Neutrophil (primary cell): ENCODE measurements around the gene PANK3.
"Not testable (repeated sequence)": the region's sequence is repeated elsewhere in the genome, so short reads cannot be mapped to it uniquely, and the experiment has no call there.

Experiments
- H3K27ac ChIP-seq: fragments of 200-600 bp; sonication (generic); 2 replicates; pipeline ENCODE4 v1.5.1; 2016; ENCODE audit warnings: mild to moderate bottlenecking, moderate library complexity
- H3K27me3 ChIP-seq: fragments of 200-600 bp; sonication (generic); 2 replicates; pipeline ENCODE4 v1.6.0; 2016; ENCODE audit warnings: mild to moderate bottlenecking
- H3K36me3 ChIP-seq: fragments of 200-600 bp; sonication (generic); 2 replicates; pipeline ENCODE4 v1.5.1; 2017
- H3K4me1 ChIP-seq, 2 experiments: fragments of 200-600 bp in 1 of 2; sonication (generic) in 1 of 2; 1 replicate in 1 of 2; 2 replicates in 1 of 2; pipeline versions ENCODE4 v1.5.1 to v1.6.1; 2013 to 2016; ENCODE audit warnings: low read depth in 1 of 2, low read length in 1 of 2, mild to moderate bottlenecking in 1 of 2, moderate library complexity in 1 of 2; ENCODE audit not compliant: control insufficient read depth in 1 of 2, insufficient read depth in 1 of 2
- H3K4me3 ChIP-seq, 2 experiments: fragments of 200-600 bp in 1 of 2; sonication (generic) in 1 of 2; 1 replicate in 1 of 2; 2 replicates in 1 of 2; pipeline ENCODE4 v1.5.1; 2013 to 2016; ENCODE audit warnings: low read depth in 1 of 2, low read length in 1 of 2, mild to moderate bottlenecking in 1 of 2, moderate library complexity in 1 of 2
- H3K9me3 ChIP-seq: fragments of 200-600 bp; sonication (generic); 2 replicates; pipeline ENCODE4 v1.5.1; 2016
- TF ChIP-seq, protein P1 (sequence below): fragments of 200-600 bp; sonication (generic); IDR thresholded peaks from 2 replicates; pipeline ENCODE4 v1.5.1; 2016; ENCODE audit warnings: antibody characterized with exemption

PANK3 gene

DNA sequence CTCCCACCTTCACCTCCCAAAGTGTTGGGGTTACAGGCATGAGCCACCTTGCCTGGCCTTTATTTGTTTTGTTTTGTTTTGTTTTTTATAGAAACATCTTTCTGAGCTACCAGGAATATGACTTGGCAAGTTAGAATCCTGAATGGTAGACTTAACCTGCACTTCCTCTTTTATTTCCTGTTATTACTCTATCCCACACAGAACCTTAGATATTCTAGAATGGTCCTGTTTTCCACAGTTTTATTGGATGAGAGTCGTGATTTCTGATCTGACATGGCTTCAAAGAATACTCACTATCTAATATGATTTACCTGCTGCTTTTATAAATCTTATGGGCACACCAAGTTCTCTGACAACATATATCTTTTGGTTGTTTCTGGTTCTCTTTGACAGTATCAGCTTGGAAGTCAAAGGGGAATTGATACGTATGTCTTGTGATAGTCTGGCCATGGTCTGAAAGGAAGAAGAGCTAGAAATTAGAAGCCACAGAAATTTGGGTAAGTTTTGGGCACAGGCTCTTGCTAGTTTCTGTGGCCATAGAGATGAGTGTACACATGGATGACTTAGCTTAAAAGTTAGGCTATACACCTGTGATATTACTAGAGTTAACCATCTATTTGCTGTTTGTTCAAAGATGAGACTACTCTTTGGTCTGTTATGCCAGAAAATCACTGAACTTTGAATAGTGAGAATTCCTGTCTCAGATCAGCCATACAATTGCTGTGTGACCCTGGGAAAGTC lies 4.7 kb upstream of the PANK3 start:
- no peak overlapping the region for H3K4me3 ChIP-seq
- no peaks in the 10 kb centered on the region for H3K36me3 ChIP-seq
- peaks cover under 1 to 2% of the 10 kb centered on the region in 2 experiments for H3K4me1 ChIP-seq
- TF ChIP-seq, protein P1, sequence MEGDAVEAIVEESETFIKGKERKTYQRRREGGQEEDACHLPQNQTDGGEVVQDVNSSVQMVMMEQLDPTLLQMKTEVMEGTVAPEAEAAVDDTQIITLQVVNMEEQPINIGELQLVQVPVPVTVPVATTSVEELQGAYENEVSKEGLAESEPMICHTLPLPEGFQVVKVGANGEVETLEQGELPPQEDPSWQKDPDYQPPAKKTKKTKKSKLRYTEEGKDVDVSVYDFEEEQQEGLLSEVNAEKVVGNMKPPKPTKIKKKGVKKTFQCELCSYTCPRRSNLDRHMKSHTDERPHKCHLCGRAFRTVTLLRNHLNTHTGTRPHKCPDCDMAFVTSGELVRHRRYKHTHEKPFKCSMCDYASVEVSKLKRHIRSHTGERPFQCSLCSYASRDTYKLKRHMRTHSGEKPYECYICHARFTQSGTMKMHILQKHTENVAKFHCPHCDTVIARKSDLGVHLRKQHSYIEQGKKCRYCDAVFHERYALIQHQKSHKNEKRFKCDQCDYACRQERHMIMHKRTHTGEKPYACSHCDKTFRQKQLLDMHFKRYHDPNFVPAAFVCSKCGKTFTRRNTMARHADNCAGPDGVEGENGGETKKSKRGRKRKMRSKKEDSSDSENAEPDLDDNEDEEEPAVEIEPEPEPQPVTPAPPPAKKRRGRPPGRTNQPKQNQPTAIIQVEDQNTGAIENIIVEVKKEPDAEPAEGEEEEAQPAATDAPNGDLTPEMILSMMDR, result no peak
- no peak overlapping the region for H3K27ac ChIP-seq
- peaks cover 15% of the 10 kb centered on the region for H3K27me3 ChIP-seq
- no peaks in the 10 kb centered on the region for H3K9me3 ChIP-seq

DNA sequence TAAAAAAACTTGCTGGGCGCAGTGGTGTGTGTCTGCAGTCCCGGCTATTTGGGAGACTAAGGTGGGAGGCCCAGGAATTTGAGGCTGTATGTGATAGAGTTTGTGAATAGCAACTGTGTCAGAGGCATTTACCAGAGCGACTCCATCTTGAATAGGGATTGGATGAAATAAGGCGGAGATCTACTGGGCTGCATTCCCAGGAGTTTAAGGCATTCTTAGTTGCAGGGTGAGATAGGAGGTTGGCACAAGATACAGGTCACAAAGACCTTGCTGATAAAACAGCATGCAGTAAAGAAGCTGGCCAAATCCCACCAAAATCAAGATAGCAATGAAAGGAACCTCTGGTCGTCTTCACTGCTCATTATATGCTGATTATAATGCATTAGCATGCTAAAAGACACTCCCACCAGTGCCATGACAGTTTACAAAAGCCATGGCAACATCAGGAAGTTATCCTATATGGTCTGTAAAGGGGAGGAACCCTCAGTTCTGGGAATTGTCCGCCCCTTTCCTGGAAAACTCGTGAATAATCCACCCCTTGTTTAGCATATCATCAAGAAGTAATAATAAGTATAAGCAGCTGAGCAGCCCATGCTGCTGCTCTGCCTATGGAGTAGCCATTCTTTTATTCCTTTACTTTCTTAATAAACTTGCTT lies 1.8 kb upstream of the PANK3 start:
- H3K27me3 ChIP-seq, H3K9me3 ChIP-seq, H3K36me3 ChIP-seq, H3K4me3 ChIP-seq: not testable (repeated sequence)
- peak overlapping the region; percentile 85 for H3K27ac ChIP-seq
- H3K4me1 ChIP-seq, result peaks cover 15 to 16% of the 10 kb centered on the region in 2 experiments

DNA sequence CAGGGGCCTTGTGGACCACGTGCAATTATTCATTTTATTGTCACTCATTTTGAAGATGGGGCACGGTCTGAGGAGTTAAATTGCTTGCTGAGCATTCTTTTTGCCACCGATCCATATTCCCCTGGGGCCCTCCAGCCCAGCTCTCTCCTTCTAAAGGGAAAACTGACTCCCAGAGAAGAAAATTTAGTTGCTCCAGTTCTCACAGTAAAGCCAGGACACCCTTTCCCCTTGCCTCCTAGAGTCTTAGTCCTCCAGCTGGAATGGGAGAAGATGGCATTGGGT lies 1.0 kb upstream of the PANK3 start:
- Histone ChIP-seq H3K4me1 (peaks cover 15 to 16% of the 10 kb centered on the region in 2 experiments), H3K4me3 (peak overlapping the region; percentile 86 to 88), H3K9me3 (no peaks in the 10 kb centered on the region), H3K27me3 (peaks cover 2% of the 10 kb centered on the region), H3K27ac (peak overlapping the region; percentile 85), H3K36me3 (no peaks in the 10 kb centered on the region)
- TF ChIP-seq, protein P1, result no peak

DNA sequence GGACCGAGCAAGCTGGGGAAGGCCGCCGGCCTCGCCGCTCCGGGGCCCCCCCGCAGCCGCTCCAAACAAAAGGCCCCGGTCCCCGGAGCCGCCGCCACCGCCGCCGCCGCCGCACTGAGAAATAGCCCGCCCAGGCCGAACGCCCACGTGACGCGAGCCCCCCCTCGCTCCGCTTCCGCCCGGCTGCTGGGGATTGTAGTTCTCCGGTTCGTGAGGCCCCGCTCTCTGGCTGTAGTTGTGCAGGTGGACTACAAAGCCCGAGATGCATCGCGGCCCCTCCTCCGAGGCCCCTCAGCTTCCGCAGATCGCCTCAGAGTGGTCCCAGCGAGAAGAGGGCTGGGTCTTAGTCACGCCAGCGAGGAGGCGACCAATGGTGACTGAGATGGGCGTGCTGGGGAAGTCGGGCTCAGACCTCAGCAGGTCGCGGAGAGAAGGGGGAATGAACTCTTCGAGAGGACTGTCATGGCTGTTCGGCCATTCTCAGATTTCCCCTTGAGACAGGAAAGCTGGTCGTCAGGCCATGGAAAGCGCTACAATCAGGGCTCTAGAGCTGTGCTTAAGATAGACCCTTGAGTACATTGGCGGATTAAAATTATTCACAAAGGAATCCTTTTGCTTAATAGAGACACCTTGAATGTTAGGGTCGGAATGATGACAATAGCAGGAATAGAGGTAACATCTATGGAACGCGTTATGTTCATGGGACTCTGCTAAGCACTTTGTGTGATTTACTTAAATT lies 489 bp upstream of the PANK3 start:
- TF ChIP-seq, protein P1, result peak; percentile 13
- Histone ChIP-seq H3K9me3 (no peaks in the 10 kb centered on the region), H3K27ac (peak overlapping the region; percentile 85), H3K4me1 (peaks cover 15 to 16% of the 10 kb centered on the region in 2 experiments), H3K4me3 (peak overlapping the region; percentile 86 to 88), H3K27me3 (no peaks in the 10 kb centered on the region), H3K36me3 (no peaks in the 10 kb centered on the region)

DNA sequence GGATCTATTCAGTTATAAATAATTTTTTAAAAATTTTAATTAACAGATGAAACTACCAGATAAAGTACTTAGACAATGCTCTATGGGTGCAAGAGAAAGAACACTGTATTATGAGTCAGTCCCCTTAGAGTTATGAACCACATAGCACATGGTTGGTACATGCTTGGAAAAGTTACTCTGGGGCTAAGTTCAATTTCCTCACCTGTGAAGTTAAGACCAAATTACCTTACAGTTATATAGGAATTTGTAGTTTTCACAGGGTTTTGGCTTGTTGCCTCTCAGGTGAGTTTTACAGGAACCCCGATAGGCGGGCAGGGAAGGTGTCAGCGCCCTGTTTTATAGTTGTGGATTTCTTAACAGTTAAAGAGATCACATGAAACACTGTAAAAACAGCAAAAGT lies 1.2 kb downstream of the PANK3 start:
- no peak overlapping the region for H3K27ac ChIP-seq
- H3K27me3 ChIP-seq, result no peaks in the 10 kb centered on the region
- no peaks in the 10 kb centered on the region for H3K36me3 ChIP-seq

More for the DNA sequence above, 1.2 kb downstream of the PANK3 start:
- H3K9me3 ChIP-seq, result no peaks in the 10 kb centered on the region
- H3K4me1 ChIP-seq, result peaks cover 15 to 16% of the 10 kb centered on the region in 2 experiments
- TF ChIP-seq, protein P1, result no peak
- peak overlapping the region; percentile 86 to 88 for H3K4me3 ChIP-seq
